Naive thymus-derived CD4-positive, alpha-beta T cell (primary cell): ENCODE results near the gene ALDH3B2. TPM values are rescaled to one million over a fixed set of nuclear protein-coding genes. Genes with fewer than 3 reads are reported as not detected.

Experiments
- ATAC-seq: fragments of 150-1000 bp; cut with Tn5 transposase; 2 replicates; pipeline ENCODE4 v1.10.0; 2021; ENCODE audit warnings: mild to moderate bottlenecking, moderate library complexity
- CTCF ChIA-PET: fragments of 350-600 bp; sonication (Branson Sonifier 250); formaldehyde crosslinking; loops from one replicate; lab custom pipeline; 2021; ENCODE audit warnings: antibody characterized with exemption; lab: Charles Lee
- POLR2A ChIA-PET: fragments of 350-600 bp; sonication (Branson Sonifier 250); formaldehyde crosslinking; loops from one replicate; lab custom pipeline; 2021; ENCODE audit warnings: antibody characterized with exemption, inconsistent platforms; lab: Charles Lee
- DNase-seq, 9 donors: peaks; one replicate each; pipeline versions ENCODE4 v3.0.0 to v3.0.0-alpha.2; 2020 to 2022; ENCODE audit warnings: mixed read lengths in 1 of 9
- H3K27ac ChIP-seq: one replicate; pipeline ENCODE4 v1.7.0; 2013; ENCODE audit warnings: mild to moderate bottlenecking, low read depth, low read length, moderate library complexity
- H3K27me3 ChIP-seq, 2 donors: one replicate each; pipeline ENCODE4 v1.7.0; 2013; ENCODE audit warnings: low read length in 2 of 2, mild to moderate bottlenecking in 2 of 2, moderate library complexity in 2 of 2; ENCODE audit not compliant: control insufficient read depth in 2 of 2, insufficient read depth in 2 of 2
- H3K36me3 ChIP-seq, 3 experiments: 1 replicate in 2 of 3; 2 replicates in 1 of 3; pipeline ENCODE4 v1.7.0; 2013; ENCODE audit warnings: low read length in 3 of 3, mild to moderate bottlenecking in 3 of 3, moderate library complexity in 1 of 3; ENCODE audit not compliant: insufficient read depth in 3 of 3, control insufficient read depth in 2 of 3
- H3K4me1 ChIP-seq, 2 donors: one replicate each; pipeline ENCODE4 v1.7.0; 2013; ENCODE audit warnings: low read length in 2 of 2, mild to moderate bottlenecking in 2 of 2, moderate library complexity in 1 of 2; ENCODE audit not compliant: control insufficient read depth in 2 of 2, insufficient read depth in 2 of 2
- H3K4me3 ChIP-seq: 2 replicates; pipeline ENCODE4 v1.7.0; 2013; ENCODE audit warnings: mild to moderate bottlenecking, low read length
- H3K9me3 ChIP-seq, 3 experiments: 1 replicate in 2 of 3; 2 replicates in 1 of 3; pipeline ENCODE4 v1.7.0; 2013; ENCODE audit warnings: low read length in 3 of 3; ENCODE audit not compliant: control insufficient read depth in 2 of 3
- H3K27ac Mint-ChIP-seq, 9 donors: one replicate each; pipeline ENCODE4 v1.8.0; 2020 to 2022; ENCODE audit warnings: mixed read lengths in 9 of 9, mild to moderate bottlenecking in 8 of 9, moderate library complexity in 5 of 9, inconsistent platforms in 2 of 9
- H3K27me3 Mint-ChIP-seq, 5 donors: one replicate each; pipeline ENCODE4 v1.8.0; 2021 to 2022; ENCODE audit warnings: mixed read lengths in 5 of 5, mild to moderate bottlenecking in 1 of 5
- H3K36me3 Mint-ChIP-seq, 5 donors: one replicate each; pipeline ENCODE4 v1.8.0; 2020 to 2022; ENCODE audit warnings: mixed read lengths in 5 of 5, mild to moderate bottlenecking in 3 of 5, inconsistent platforms in 1 of 5
- H3K4me1 Mint-ChIP-seq, 7 donors: one replicate each; pipeline ENCODE4 v1.8.0; 2020 to 2022; ENCODE audit warnings: mixed read lengths in 7 of 7, mild to moderate bottlenecking in 3 of 7, inconsistent platforms in 1 of 7
- H3K4me3 Mint-ChIP-seq, 10 donors: one replicate each; pipeline ENCODE4 v1.8.0; 2020 to 2022; ENCODE audit warnings: mild to moderate bottlenecking in 10 of 10, mixed read lengths in 10 of 10, moderate library complexity in 6 of 10, inconsistent platforms in 2 of 10
- H3K9me3 Mint-ChIP-seq, 11 donors: one replicate each; pipeline ENCODE4 v1.8.0; 2020 to 2022; ENCODE audit warnings: mixed read lengths in 11 of 11, mild to moderate bottlenecking in 4 of 11, inconsistent platforms in 1 of 11, moderate library complexity in 1 of 11
- intact Hi-C, 2 donors: fragments of 100-400 bp; cut with micrococcal nuclease; formaldehyde crosslinking; loops; one replicate each; pipeline ENCODE4 v1.15.1; 2023
- polyA plus RNA-seq, 2 donors: library from polyadenylated mRNA; unstranded; fragments of 300-500 nt; fragmentation: Illumina TruSeq; gene quantifications; one replicate each; pipeline ENCODE4 v1.2.3, GENCODE V29; 2021
- total RNA-seq, 6 experiments: library from RNA in 5 of 6; stranded (reverse) in 5 of 6; gene quantifications; 1 replicate in 5 of 6; 2 replicates in 1 of 6; pipeline ENCODE4 v1.2.3 and lab custom pipeline; 2021 to 2026

Gene ALDH3B2
- total and polyA plus RNA-seq, 7 experiments from 2014 or later, result not detected

DNA sequence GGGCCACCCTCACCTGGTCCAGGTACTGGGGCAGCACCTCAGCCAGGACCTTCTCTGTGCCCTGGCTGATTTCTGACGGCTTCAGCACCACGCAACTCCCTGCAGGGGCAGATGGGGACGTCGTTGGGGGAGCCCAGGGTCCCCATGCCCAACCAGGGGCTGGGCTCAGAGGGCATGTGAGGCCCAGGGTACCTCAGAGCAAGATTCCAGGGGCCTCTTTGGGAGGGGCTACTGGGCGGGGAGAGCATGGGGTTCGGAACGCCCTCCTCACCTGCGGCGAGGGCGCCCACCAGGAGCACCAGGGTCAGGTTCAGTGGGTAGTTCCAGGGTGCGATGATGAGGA, 8.1 kb downstream of the ALDH3B2 start:
- no peak for DNase-seq
- Histone ChIP-seq H3K9me3 (no peaks in the 10 kb centered on the region), H3K27ac (no peak overlapping the region), H3K27me3 (no peaks in the 10 kb centered on the region), H3K4me1 (no peaks in the 10 kb centered on the region), H3K4me3 (no peak overlapping the region), H3K36me3 (no peaks in the 10 kb centered on the region)
- Mint-ChIP-seq H3K9me3 (no peaks in the 10 kb centered on the region), H3K4me3 (no peak overlapping the region), H3K36me3 (no peaks in the 10 kb centered on the region), H3K27ac (no peak overlapping the region), H3K4me1 (no peaks in the 10 kb centered on the region), H3K27me3 (peaks cover 0 to under 1% (median 0%) of the 10 kb centered on the region in 5 donors)
- no peak for ATAC-seq
- CTCF ChIA-PET, result no interaction called here
- POLR2A ChIA-PET, result interaction anchor here (1.3 kb wide), 1 partner anchor 37 kb away, joined by 3 read pairs; the partner anchor contains the start of gene NUDT8
- intact Hi-C loops, result no loop called here

DNA sequence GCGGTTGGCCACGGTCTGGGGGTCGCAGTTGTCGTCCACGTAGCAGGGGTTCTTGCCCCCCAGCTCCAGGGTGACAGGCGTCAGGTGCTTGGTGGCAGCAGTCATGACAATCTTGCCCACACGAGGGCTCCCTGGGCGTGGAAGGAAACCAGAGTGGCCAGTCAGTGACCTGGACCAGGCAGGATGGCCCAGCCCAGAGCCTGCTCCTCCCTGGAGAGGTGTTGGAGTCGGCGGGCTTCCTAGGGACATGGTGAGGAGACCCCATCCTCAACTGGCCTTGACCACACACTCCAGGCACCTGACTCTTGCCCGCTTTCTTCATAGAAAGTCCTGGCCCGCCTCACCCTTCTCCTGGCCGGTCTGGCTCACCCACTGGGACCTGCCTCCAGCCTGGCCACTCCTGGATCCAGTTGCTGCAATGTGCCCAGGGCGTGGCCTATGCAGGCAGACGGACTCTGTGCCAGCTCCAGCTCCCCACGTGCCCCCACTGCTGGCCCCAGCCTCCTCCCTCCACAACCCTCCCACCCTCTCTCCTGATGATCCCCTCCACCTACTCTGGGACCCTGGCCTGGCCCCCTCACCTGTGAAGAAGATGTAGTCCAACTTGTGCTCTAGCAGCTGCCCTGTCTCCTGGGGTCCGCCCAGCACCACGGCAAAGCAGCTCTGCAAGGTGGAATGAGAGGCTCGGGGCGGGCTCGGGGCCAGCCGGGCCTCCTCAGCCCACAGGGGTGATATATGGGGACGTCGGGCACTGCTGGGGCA, 8.7 kb downstream of the ALDH3B2 start:
- Histone ChIP-seq H3K36me3 (no peaks in the 10 kb centered on the region), H3K4me1 (no peaks in the 10 kb centered on the region), H3K27me3 (no peaks in the 10 kb centered on the region), H3K4me3 (no peak overlapping the region), H3K9me3 (no peaks in the 10 kb centered on the region), H3K27ac (no peak overlapping the region)
- intact Hi-C loops, result no loop called here
- peaks cover 0 to 5% (median 0%) of the 10 kb centered on the region in 5 donors for H3K27me3 Mint-ChIP-seq
- H3K4me1 Mint-ChIP-seq, result no peaks in the 10 kb centered on the region
- H3K27ac Mint-ChIP-seq, result no peak overlapping the region
- ChIA-PET POLR2A (no interaction called here), CTCF (no interaction called here)
- no peaks in the 10 kb centered on the region for H3K36me3 Mint-ChIP-seq
- ATAC-seq (no peak), DNase-seq (no peak)
- H3K4me3 Mint-ChIP-seq, result no peak overlapping the region
- H3K9me3 Mint-ChIP-seq, result no peaks in the 10 kb centered on the region

DNA sequence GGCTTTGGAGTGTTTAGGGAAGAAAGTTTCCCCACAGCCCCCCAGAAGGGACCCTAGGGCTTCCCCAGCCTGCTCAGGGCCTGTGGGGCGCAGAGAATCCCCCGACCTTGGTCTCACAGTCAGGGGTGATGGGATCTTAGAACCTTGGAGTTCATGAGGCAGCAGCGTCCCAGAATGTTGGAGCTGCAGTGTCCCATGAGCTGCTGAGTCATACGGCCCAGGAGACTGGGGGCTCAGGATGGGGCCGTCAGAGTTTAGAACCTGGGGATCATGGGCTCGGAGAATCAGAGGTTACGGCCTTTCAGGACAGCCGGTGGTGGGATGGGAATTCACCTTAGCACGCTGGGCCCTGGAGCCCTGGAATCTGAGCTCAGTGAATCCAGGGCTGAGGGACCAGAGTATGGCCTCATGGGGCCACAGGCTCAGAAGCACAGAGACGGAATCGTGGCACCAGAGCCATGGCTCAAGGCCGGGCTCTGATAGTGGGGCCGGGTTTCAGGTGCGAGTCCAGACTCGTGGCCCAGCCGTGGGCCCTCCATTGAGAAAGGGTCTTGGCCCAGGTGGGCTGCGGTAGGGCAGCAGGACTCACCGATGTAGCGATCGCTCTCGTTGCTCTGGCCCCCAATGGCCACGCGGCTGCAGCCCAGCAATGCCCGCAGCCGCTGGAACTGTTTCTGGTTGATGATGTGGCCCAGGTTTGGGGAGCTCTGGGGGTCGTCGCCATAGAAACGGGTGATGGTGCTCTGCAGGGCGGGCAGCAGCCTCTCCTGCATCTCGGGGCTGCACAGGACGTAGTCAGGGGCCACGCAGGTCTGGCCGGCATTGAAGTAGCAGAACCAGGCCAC, 9.5 kb downstream of the ALDH3B2 start:
- Mint-ChIP-seq H3K4me3 (no peak overlapping the region), H3K27ac (no peak overlapping the region), H3K27me3 (peaks cover 0 to 5% (median 0%) of the 10 kb centered on the region in 5 donors), H3K36me3 (no peaks in the 10 kb centered on the region), H3K4me1 (no peaks in the 10 kb centered on the region), H3K9me3 (no peaks in the 10 kb centered on the region)
- DNase-seq, result no peak
- Histone ChIP-seq H3K36me3 (no peaks in the 10 kb centered on the region), H3K27ac (no peak overlapping the region), H3K4me3 (no peak overlapping the region), H3K27me3 (no peaks in the 10 kb centered on the region), H3K9me3 (no peaks in the 10 kb centered on the region), H3K4me1 (no peaks in the 10 kb centered on the region)
- intact Hi-C loops, result no loop called here
- ChIA-PET POLR2A (no interaction called here), CTCF (no interaction called here)
- ATAC-seq, result no peak

DNA sequence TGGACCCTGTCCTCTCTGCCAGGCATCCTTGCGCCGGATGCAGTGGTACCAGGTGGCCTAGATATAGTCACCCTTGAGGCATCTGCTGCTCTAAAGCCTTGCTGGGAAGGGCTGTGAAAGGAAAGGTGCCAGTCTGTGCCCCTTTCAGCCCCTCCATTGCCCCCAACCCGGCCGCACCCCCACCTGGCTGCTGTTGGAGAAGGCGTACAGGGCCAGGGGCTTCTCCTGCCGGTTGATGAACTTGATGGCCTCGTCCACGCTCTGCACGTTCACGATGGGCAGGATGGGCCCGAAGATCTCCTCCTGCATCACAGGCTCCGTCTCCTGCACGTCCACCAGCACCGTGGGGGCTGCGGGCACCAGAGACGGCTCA, 10.2 kb downstream of the ALDH3B2 start:
- H3K27ac Mint-ChIP-seq, result no peak overlapping the region
- H3K9me3 ChIP-seq, result no peaks in the 10 kb centered on the region
- DNase-seq (no peak), ATAC-seq (no peak)
- peaks cover 0 to 5% (median 0%) of the 10 kb centered on the region in 5 donors for H3K27me3 Mint-ChIP-seq
- H3K36me3 ChIP-seq, result no peaks in the 10 kb centered on the region
- no peaks in the 10 kb centered on the region for H3K27me3 ChIP-seq
- CTCF ChIA-PET, result no interaction called here
- no peak overlapping the region for H3K4me3 ChIP-seq
- no peaks in the 10 kb centered on the region for H3K4me1 ChIP-seq
- H3K36me3 Mint-ChIP-seq, result no peaks in the 10 kb centered on the region
- POLR2A ChIA-PET, result no interaction called here
- H3K4me3 Mint-ChIP-seq, result no peak overlapping the region
- intact Hi-C loops, result no loop called here
- no peaks in the 10 kb centered on the region for H3K9me3 Mint-ChIP-seq
- H3K27ac ChIP-seq, result no peak overlapping the region
- no peaks in the 10 kb centered on the region for H3K4me1 Mint-ChIP-seq

DNA sequence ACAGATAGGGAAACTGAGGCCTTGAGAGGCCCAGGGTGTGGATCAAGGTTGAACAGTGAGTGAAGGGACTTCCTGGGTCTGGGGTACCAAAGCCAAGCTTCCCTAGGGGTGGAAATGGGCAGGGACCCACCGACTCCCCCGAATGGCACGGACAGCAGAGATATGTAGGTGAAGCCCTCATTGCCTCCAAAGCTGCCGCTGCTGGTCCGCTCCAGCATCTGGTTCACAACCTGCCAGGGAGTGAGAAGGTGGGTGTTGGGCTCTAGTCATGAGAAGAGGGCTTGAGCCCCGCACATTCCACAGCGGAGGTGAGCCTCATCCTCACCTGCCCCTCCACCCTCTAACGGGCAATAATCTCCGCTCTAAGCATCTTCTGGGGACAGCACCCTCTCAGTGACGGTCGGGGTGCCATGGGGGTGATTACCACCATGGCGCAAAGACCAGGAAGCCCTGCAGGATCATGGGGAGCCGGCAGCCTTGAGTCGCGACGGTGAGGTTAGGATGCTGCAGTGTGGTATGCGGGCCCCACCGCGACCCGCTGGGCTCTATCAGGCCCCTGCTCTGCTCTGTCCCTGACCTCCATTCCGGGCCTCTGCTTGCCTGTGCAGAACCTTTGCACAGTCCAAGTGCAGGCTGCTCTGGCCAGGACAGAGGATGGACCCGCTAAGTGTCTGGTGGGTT, 10.8 kb downstream of the ALDH3B2 start:
- ChIA-PET POLR2A (no interaction called here), CTCF (interaction anchor here (1.5 kb wide), 1 partner anchor 33 kb away, joined by 5 read pairs; no protein-coding TSS in a partner anchor)
- H3K27me3 ChIP-seq, result no peaks in the 10 kb centered on the region
- no peak overlapping the region for H3K27ac ChIP-seq
- Mint-ChIP-seq H3K36me3 (no peaks in the 10 kb centered on the region), H3K27me3 (peaks cover 0 to 5% (median 0%) of the 10 kb centered on the region in 5 donors), H3K4me3 (no peak overlapping the region), H3K9me3 (no peaks in the 10 kb centered on the region), H3K4me1 (peaks cover 0 to 3% (median 0%) of the 10 kb centered on the region in 7 donors), H3K27ac (no peak overlapping the region)
- intact Hi-C loops, result no loop called here
- DNase-seq (no peak), ATAC-seq (no peak)
- no peaks in the 10 kb centered on the region for H3K9me3 ChIP-seq
- H3K4me3 ChIP-seq, result no peak overlapping the region
- H3K36me3 ChIP-seq, result no peaks in the 10 kb centered on the region
- no peaks in the 10 kb centered on the region for H3K4me1 ChIP-seq

DNA sequence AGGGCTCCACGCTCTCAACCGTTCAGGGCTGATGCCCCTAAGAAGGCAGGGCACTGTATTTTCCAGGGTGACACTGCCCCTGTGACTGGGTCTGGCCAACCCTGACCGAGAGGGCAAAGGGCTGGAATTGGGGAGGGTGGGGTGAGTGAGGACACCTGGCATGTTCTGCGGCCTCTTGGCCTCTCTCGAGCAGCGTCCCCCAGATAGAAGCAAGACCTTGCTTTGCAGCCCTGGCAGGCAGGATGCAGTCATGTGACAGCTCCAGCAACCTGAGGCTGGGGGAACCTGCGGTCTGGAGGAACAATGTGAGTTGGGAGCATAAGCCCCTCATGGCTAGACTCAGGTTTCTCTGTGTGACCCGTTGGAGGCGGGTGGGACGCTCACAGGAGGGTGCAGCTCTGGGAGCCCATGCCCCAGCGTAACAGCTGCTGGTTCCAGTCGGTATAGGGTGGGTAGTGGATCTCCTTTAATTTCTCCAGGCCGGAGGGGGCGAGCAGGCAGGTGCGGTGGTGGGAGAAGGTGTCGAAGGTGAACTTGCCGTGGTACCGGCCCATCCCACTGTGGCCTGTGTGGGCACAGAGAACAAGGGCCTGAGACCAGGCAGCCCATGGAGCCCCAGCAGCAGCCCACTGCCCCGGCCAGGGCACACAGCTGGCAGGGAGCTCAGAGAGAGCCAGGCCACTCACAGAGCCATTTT, 11.4 kb downstream of the ALDH3B2 start:
- intact Hi-C loops, result no loop called here
- no peaks in the 10 kb centered on the region for H3K9me3 ChIP-seq
- peaks cover 0 to 3% (median 0%) of the 10 kb centered on the region in 7 donors for H3K4me1 Mint-ChIP-seq
- H3K36me3 ChIP-seq, result no peaks in the 10 kb centered on the region
- no peak overlapping the region for H3K27ac Mint-ChIP-seq
- CTCF ChIA-PET, result interaction anchor here (0.7 to 1.5 kb wide), 2 partner anchors 32 to 65 kb away, joined by 3 to 5 read pairs; no protein-coding TSS in a partner anchor
- H3K36me3 Mint-ChIP-seq, result no peaks in the 10 kb centered on the region
- no peaks in the 10 kb centered on the region for H3K27me3 ChIP-seq
- H3K4me1 ChIP-seq, result no peaks in the 10 kb centered on the region
- H3K27ac ChIP-seq, result no peak overlapping the region
- POLR2A ChIA-PET, result no interaction called here
- H3K9me3 Mint-ChIP-seq, result no peaks in the 10 kb centered on the region
- H3K4me3 ChIP-seq, result no peak overlapping the region
- H3K27me3 Mint-ChIP-seq, result peaks cover 0 to 5% (median 0%) of the 10 kb centered on the region in 5 donors
- DNase-seq (no peak), ATAC-seq (no peak)
- H3K4me3 Mint-ChIP-seq, result no peak overlapping the region
